ENCODE data around the gene INSL3.
"Not testable (repeated sequence)": the region's sequence is repeated elsewhere in the genome, so short reads cannot be mapped to it uniquely, and the experiment has no call there.

DNA sequence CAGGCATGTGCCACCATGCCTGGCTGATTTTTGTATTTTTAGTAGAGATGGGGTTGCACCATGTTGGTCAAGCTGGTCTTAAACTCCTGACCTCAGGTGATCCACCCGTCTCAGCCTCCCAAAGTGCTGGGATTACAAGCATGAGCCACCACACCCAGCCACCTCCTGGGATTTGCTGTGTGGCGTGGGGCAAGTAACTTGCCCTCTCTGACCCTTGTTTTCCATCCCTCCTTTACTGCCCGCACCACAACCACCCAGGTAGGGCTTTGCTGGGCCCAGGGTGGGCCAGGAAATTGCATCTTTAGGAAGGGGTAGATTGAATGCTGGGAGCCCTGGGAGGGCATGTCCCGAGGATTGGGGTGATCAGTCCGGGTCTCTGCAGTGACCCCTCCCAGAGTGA is 37.6 kb downstream of the INSL3 start:
- TF ChIP-seq POLR2A (IDR thresholded peaks at IDR 0.05; ENCODE audit: insufficient read depth in 1 of 2, low read depth in 2 of 2, low read length in 2 of 2); BHLHE40 (IDR thresholded peaks at IDR 0.05; ENCODE audit: low read length): not testable (repeated sequence)
- TF ChIP-seq, protein P1, sequence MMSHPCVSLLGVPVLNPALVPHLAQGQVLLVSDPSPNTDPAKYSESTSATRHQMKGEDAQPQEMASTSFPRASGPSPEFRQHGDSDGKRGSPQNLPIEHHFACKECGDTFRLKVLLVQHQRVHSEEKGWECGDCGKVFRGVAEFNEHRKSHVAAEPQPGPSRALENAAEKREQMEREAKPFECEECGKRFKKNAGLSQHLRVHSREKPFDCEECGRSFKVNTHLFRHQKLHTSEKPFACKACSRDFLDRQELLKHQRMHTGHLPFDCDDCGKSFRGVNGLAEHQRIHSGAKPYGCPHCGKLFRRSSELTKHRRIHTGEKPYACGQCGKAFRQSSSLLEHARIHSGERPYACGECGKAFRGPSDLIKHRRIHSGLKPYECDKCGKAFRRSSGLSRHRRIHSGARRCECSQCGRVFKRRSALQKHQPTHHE (CRISPR knock-in tag; IDR thresholded peaks at IDR 0.05; ENCODE audit: borderline replicate concordance): not testable (repeated sequence)
